Type B pancreatic cell (in vitro differentiated cells): ENCODE measurements around the gene CYBA. TPM values are rescaled to one million over a fixed set of nuclear protein-coding genes. Genes with fewer than 3 reads are reported as not detected.

ENCODE experiments used
- DNase-seq: peaks from one replicate; pipeline ENCODE4 v3.0.0; 2021; ENCODE audit warnings: mixed read lengths; ENCODE audit not compliant: unreplicated experiment; ENCODE audit errors: extremely low spot score
- H3K27ac Mint-ChIP-seq: 2 replicates; pipeline ENCODE4 v1.8.0; 2021; ENCODE audit warnings: mild to moderate bottlenecking, mixed read lengths
- H3K27me3 Mint-ChIP-seq: 2 replicates; pipeline ENCODE4 v1.8.0; 2021; ENCODE audit warnings: mixed read lengths
- H3K36me3 Mint-ChIP-seq: 2 replicates; pipeline ENCODE4 v1.8.0; 2021; ENCODE audit warnings: mixed read lengths
- H3K4me1 Mint-ChIP-seq: one replicate; pipeline ENCODE4 v1.8.0; 2021; ENCODE audit warnings: mixed read lengths; ENCODE audit not compliant: unreplicated experiment
- H3K4me3 Mint-ChIP-seq: 2 replicates; pipeline ENCODE4 v1.8.0; 2021; ENCODE audit warnings: mild to moderate bottlenecking, mixed read lengths
- H3K9me3 Mint-ChIP-seq: 2 replicates; pipeline ENCODE4 v1.8.0; 2021; ENCODE audit warnings: mixed read lengths
- total RNA-seq: library from RNA; stranded (reverse); gene quantifications from 2 replicates; pipeline ENCODE4 v1.2.1, GENCODE V29; 2021; ENCODE audit warnings: low replicate concordance
- TF ChIP-seq, protein P1 (sequence below): fragments of 200-600 bp; sonication (generic); conservative IDR thresholded peaks from 2 replicates; pipeline ENCODE4 v1.5.0; 2021; ENCODE audit warnings: antibody characterized with exemption, mild to moderate bottlenecking

CYBA gene
- total RNA-seq, 1 donor from 2014 or later: 120 TPM

DNA sequence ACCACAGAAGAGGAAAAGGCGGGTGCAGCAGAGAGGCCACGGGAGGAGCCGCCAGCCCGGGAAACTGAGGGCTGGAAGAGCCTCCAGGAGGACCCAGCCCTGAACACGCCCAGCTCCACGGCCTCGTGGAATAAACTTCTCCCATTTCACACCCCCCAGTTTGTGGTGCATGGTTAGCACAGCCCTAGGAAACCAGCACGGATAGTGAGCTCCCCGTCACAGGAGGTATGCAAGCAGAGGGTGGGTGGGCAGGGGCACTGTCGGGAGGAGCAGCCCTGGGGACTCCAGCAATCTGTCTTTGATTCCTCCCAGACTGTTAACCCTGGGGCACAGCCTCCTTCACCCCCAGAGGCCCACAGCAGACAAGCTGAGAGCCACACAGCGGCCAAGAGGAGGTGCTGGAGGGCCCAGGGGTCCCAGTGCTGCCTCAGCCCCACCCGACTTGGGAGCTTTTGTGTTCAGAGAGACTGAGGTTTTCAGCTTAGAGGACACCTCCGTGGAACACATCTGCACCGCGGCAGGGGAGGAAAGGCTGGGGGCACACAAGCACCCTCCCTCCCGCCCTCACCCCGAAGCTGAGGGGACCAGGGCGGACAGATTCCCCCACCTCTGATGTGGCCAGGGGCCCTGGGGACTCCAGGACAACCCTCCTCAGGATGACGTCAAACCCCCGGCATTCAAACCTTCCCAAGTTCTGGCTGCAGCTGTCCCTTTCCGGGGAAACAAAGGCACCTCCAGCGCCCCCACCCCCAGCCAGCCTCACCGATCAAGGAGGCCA, 14.2 kb downstream of the CYBA start:
- peaks cover 5% of the 10 kb centered on the region for H3K4me1 Mint-ChIP-seq
- H3K36me3 Mint-ChIP-seq: no peaks in the 10 kb centered on the region
- TF ChIP-seq, protein P1, sequence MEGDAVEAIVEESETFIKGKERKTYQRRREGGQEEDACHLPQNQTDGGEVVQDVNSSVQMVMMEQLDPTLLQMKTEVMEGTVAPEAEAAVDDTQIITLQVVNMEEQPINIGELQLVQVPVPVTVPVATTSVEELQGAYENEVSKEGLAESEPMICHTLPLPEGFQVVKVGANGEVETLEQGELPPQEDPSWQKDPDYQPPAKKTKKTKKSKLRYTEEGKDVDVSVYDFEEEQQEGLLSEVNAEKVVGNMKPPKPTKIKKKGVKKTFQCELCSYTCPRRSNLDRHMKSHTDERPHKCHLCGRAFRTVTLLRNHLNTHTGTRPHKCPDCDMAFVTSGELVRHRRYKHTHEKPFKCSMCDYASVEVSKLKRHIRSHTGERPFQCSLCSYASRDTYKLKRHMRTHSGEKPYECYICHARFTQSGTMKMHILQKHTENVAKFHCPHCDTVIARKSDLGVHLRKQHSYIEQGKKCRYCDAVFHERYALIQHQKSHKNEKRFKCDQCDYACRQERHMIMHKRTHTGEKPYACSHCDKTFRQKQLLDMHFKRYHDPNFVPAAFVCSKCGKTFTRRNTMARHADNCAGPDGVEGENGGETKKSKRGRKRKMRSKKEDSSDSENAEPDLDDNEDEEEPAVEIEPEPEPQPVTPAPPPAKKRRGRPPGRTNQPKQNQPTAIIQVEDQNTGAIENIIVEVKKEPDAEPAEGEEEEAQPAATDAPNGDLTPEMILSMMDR: no peak
- H3K9me3 Mint-ChIP-seq: no peaks in the 10 kb centered on the region
- no peak overlapping the region for H3K4me3 Mint-ChIP-seq
- H3K27ac Mint-ChIP-seq: no peak overlapping the region
- peaks cover 22% of the 10 kb centered on the region for H3K27me3 Mint-ChIP-seq
- no peak for DNase-seq

DNA sequence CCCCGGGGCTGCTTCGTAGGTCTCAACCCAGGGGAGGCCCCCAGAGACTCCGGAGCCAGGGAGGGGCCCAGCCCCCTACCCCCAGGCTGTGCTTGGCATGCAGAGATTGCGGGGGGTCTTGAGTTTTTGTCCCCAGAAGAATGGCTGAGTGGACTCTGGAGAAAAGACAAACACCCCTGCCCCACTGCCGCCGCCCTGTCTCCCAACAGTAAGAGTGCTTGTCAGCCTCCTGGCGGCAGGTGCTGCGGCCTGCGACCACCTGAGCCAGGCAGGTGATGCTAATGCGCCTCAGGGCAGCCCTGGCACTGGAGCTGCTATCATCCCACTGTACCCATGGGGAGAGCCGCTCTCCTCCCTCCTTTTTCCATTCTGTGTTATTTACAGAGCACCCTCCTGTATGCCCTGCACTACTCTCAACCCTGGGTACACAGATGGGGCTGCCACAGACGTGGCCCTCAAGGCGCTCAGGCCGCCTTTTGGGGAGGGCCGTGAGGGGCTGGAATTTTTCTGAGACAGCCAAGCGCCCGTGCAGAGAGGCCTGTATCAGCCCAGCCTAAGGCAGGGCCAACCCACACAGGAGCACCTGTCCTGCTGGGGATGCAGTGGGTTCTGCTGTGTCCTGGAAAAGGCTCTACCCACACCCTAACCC, 15.1 kb downstream of the CYBA start:
- no peak for DNase-seq
- no peak overlapping the region for H3K27ac Mint-ChIP-seq
- peak overlapping the region; percentile 17 for H3K4me3 Mint-ChIP-seq

DNA sequence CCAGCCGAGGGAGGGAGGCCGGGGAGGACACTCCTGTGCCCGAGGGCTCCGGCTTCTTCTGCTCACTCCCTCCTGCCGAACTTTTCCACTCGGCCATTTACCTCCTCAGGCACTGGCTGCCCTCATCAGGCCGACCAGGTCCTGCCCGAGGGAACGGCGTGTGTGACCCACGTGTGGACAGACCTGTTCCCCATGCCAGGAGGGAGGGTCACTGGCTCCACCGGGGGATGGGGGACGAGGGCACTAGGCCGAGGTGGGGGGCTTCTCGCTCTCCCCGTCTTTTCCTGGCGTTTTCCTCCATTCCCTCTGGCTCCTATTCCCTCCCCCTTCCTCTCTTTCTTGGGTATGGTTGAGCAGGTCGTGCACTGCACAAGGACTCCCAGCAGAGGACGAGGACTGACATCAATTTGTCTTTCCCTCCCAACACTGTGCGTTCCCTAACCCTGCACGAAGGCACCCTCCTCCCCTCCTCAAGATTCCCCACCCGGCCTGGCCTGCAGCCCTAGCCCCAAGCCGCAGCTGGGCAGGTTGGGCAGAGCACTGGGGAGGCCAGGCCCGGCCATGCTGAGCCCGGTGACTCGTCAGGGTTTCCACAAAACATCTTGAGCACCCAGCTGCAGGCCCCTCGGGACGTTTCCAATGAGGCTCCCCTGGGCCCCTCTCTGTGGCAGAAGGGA, 15.7 kb downstream of the CYBA start:
- TF ChIP-seq, protein P1: no peak

More for the DNA sequence above, 15.1 kb downstream of the CYBA start:
- Mint-ChIP-seq H3K36me3 (no peaks in the 10 kb centered on the region), H3K9me3 (no peaks in the 10 kb centered on the region), H3K4me1 (peaks cover 5% of the 10 kb centered on the region), H3K27me3 (peaks cover 22% of the 10 kb centered on the region)
- TF ChIP-seq, protein P1: no peak

DNA sequence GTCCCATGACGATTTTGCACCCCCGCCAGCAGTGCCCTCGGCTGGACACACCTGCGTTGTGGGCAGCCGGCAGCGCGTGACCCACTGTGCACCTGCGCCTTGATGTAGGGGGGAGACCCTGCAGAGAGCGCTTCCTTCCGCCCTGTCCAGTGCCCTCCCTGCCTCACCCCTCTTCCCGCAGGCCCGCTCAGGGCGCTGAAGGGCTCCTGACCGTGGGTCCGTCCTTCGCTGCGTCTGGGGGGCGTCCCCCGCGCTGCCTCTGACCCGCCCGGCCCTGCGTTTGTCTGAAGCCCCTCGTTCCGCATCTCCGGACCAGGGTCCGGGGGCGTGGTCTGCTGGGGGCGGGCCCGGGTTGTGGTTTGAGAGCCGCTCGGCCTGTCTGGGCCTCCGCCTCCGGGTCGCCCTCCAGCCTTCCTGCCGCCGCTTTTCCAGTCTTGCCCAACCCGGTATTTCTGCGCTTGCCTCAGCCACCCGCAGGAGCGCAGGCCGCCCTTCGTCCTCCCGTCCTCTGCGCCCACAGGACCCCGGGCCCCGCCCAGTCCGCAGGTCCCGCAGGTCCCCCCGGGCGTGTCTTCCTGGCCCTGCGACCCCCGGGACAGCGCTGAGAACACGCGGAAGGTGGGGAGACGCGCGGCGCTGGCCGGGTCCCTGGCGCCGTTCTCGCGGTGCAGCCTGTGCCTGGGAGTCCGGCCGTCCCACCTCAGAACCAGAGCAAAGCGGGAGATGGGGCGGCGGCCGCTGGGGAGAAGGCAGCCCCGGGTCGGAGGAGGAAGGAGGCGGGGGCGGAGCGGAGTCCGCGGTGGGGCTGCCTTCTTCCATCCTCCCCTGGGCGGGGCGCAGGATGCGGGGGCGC, 16.5 kb downstream of the CYBA start:
- Mint-ChIP-seq H3K27ac (no peak overlapping the region), H3K4me3 (peak overlapping the region; percentile 9), H3K36me3 (no peaks in the 10 kb centered on the region), H3K4me1 (peaks cover 5% of the 10 kb centered on the region), H3K9me3 (no peaks in the 10 kb centered on the region), H3K27me3 (peaks cover 16% of the 10 kb centered on the region)
- no peak for DNase-seq
- TF ChIP-seq, protein P1: no peak

More for the DNA sequence above, 15.7 kb downstream of the CYBA start:
- Mint-ChIP-seq H3K9me3 (no peaks in the 10 kb centered on the region), H3K4me1 (peaks cover 5% of the 10 kb centered on the region), H3K36me3 (no peaks in the 10 kb centered on the region), H3K27ac (no peak overlapping the region), H3K27me3 (peaks cover 18% of the 10 kb centered on the region), H3K4me3 (peak overlapping the region; percentile 54)
- DNase-seq: no peak

GRCh38 chr16:88633684-88634140, 17.1 kb downstream of the CYBA start:
- Mint-ChIP-seq H3K27me3 (peaks cover 16% of the 10 kb centered on the region), H3K9me3 (no peaks in the 10 kb centered on the region), H3K36me3 (no peaks in the 10 kb centered on the region), H3K4me3 (no peak overlapping the region), H3K4me1 (peaks cover 5% of the 10 kb centered on the region), H3K27ac (no peak overlapping the region)
- DNase-seq: no peak
- TF ChIP-seq, protein P1: peak; percentile 3
